Lung (tissue), 12 donors: ENCODE results near the gene NPEPL1. TPM values are rescaled to one million over a fixed set of nuclear protein-coding genes. Genes with fewer than 3 reads are reported as not detected.

Source experiments
- ATAC-seq: fragments of 200-7000 bp; cut with Tn5 transposase; one replicate; pipeline ENCODE4 v1.9.1; 2020; ENCODE audit warnings: moderate number of reproducible peaks; ENCODE audit not compliant: insufficient read depth, low FRiP score
- DNase-seq, 3 donors: peaks; one replicate each; pipeline ENCODE4 v3.0.0-alpha.2; 2013 to 2017
- H3K27ac ChIP-seq, 2 donors: one replicate each; pipeline ENCODE4 v1.5.1; 2013; ENCODE audit warnings: mild to moderate bottlenecking in 2 of 2, moderate library complexity in 2 of 2, control low read depth in 1 of 2, inconsistent platforms in 1 of 2, low read depth in 1 of 2, low read length in 1 of 2
- H3K27me3 ChIP-seq, 3 donors: one replicate each; pipeline ENCODE4 v1.5.1; 2013; ENCODE audit warnings: low read length in 2 of 3; ENCODE audit not compliant: control insufficient read depth in 3 of 3, insufficient read depth in 3 of 3
- H3K36me3 ChIP-seq, 4 donors: one replicate each; pipeline ENCODE4 v1.5.1; 2013; ENCODE audit warnings: low read length in 4 of 4, mild to moderate bottlenecking in 1 of 4, moderate library complexity in 1 of 4; ENCODE audit not compliant: control insufficient read depth in 4 of 4, insufficient read depth in 4 of 4
- H3K4me1 ChIP-seq, 5 donors: one replicate each; pipeline ENCODE4 v1.5.1; 2013; ENCODE audit warnings: low read length in 5 of 5, mild to moderate bottlenecking in 2 of 5, moderate library complexity in 1 of 5; ENCODE audit not compliant: control insufficient read depth in 5 of 5, insufficient read depth in 5 of 5
- H3K4me3 ChIP-seq: one replicate; pipeline ENCODE4 v1.5.1; 2013; ENCODE audit warnings: mild to moderate bottlenecking, control low read depth, moderate library complexity
- H3K9ac ChIP-seq, 2 donors: one replicate each; pipeline ENCODE4 v1.5.1; 2013; ENCODE audit warnings: low read length in 2 of 2, control low read depth in 1 of 2; ENCODE audit not compliant: insufficient read depth in 1 of 2
- H3K9me3 ChIP-seq, 4 donors: one replicate each; pipeline ENCODE4 v1.5.1; 2013; ENCODE audit warnings: low read length in 3 of 4, mild to moderate bottlenecking in 1 of 4, moderate library complexity in 1 of 4; ENCODE audit not compliant: control insufficient read depth in 4 of 4, insufficient read depth in 3 of 4
- WGBS, 2 donors: extraction: QIAGEN DNeasy Blood & Tissue Kit; methylation state at CpG; one replicate each; pipeline ENCODE4 v1.1.7; 2013; 5-methylcytosine and 5-hydroxymethylcytosine counted together
- polyA plus RNA-seq, 2 donors: library from polyadenylated mRNA; stranded (reverse); fragments of 200-250 nt; gene quantifications; one replicate each; pipeline ENCODE4 v1.2.1, GENCODE V29; 2013
- total RNA-seq, 2 donors: library from RNA; depleted of rRNA in 1 of 2; stranded (reverse); fragments of >200 nt in 1 of 2; gene quantifications; one replicate each; pipeline ENCODE4 v1.2.1, GENCODE V29; 2014 to 2021
- TF ChIP-seq, protein P1 (sequence below): IDR thresholded peaks from 2 replicates; pipeline ENCODE4 v1.5.1; 2012; ENCODE audit warnings: mild to moderate bottlenecking; ENCODE audit errors: control extremely low read depth, extremely low read depth
- donor health status: control.
- donor health status: control.
- donor health status: Bipolar disorder and iron deficiency.
- donor health status: healthy.
- donor health status: DM: yes; HTN: yes; CAD: no.

The NPEPL1 gene
- total and polyA plus RNA-seq, 4 donors: 24.3 to 46.2 (median 41.2) TPM

DNA sequence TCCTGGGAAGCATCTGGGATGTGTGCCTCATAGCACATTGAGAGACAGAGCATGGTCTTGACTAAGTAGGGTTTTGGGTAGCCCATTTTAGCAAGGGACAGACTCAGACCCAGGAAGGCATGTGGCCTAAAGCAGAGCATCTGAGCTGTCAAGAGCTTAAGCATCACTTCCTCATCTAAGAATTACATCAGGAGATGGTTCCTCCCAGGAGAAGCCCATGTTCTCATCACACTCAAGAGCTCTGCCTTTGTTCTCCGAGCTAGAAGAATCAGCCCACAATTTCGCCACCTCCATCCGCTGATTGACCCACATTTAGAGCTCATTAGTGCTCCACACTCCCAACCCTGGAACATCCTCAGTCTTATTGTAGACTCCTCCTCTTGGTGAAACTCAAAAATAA, 68.3 kb downstream of the NPEPL1 start:
- H3K9me3 ChIP-seq: peaks cover 0 to 4% (median 0%) of the 10 kb centered on the region in 4 donors
- ATAC-seq: no peak
- WGBS, 2 donors: 70 to 76% methylated on average over 3 of the region's 3 CpGs
- no peak overlapping the region for H3K27ac ChIP-seq
- TF ChIP-seq, protein P1, sequence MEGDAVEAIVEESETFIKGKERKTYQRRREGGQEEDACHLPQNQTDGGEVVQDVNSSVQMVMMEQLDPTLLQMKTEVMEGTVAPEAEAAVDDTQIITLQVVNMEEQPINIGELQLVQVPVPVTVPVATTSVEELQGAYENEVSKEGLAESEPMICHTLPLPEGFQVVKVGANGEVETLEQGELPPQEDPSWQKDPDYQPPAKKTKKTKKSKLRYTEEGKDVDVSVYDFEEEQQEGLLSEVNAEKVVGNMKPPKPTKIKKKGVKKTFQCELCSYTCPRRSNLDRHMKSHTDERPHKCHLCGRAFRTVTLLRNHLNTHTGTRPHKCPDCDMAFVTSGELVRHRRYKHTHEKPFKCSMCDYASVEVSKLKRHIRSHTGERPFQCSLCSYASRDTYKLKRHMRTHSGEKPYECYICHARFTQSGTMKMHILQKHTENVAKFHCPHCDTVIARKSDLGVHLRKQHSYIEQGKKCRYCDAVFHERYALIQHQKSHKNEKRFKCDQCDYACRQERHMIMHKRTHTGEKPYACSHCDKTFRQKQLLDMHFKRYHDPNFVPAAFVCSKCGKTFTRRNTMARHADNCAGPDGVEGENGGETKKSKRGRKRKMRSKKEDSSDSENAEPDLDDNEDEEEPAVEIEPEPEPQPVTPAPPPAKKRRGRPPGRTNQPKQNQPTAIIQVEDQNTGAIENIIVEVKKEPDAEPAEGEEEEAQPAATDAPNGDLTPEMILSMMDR: no peak
- no peak overlapping the region for H3K4me3 ChIP-seq
- H3K4me1 ChIP-seq: no peaks in the 10 kb centered on the region
- H3K9ac ChIP-seq: no peak overlapping the region
- no peaks in the 10 kb centered on the region for H3K36me3 ChIP-seq
- peaks cover 0 to 2% (median 0%) of the 10 kb centered on the region in 3 donors for H3K27me3 ChIP-seq
- DNase-seq: no peak

DNA sequence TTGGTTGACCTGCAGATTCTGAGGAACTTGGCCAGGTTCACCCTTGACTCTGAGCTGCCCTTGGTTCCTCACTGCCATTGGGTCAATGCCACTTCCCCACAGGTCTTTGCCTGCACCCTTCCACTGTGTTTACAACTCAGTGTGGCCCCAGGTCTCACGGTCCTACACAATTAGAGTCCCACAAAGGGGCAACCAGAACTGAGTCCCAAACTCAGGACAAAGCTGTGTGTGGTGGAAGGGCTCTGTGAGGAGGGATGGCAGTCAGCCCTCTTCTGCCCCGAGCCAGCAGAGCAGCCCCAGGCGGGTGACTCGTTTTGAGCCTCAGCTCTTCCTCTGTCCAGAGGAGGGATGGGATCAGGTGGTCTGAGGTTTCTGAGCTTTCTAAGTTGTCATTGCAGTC, 69.5 kb downstream of the NPEPL1 start:
- no peak overlapping the region for H3K9ac ChIP-seq
- no peaks in the 10 kb centered on the region for H3K4me1 ChIP-seq
- H3K36me3 ChIP-seq: no peaks in the 10 kb centered on the region
- 80 to 86% methylated on average over 4 of the region's 4 CpGs for WGBS, 2 donors
- ATAC-seq: no peak
- DNase-seq: no peak
- TF ChIP-seq, protein P1: no peak
- no peak overlapping the region for H3K27ac ChIP-seq
- no peak overlapping the region for H3K4me3 ChIP-seq
- peaks cover 0 to 4% (median 0%) of the 10 kb centered on the region in 4 donors for H3K9me3 ChIP-seq
- peaks cover 0 to 2% (median 0%) of the 10 kb centered on the region in 3 donors for H3K27me3 ChIP-seq

DNA sequence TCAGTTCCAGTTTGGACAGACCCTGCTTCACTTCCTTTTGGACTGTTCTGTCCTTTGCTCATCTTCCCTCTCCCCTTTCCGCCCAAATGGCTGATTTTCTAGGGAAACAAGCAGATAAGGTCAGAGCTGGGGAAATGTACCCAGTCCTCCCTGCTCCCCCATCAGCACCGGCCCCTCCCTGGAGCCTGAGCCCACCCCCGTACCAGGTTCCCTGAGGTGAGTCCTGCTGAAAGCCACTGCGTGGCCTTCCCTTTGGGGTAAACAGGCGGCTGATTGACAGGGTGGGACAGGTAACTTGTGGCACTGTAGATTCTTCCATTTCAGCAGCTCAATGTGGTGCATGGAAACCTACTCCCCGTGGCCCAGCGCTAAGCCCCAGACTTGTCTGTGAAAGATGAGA, 70.5 kb downstream of the NPEPL1 start:
- no peak overlapping the region for H3K27ac ChIP-seq
- H3K4me3 ChIP-seq: no peak overlapping the region
- H3K27me3 ChIP-seq: peaks cover 0 to 2% (median 0%) of the 10 kb centered on the region in 3 donors
- ATAC-seq: no peak
- 89 to 93% methylated on average over 7 of the region's 7 CpGs for WGBS, 2 donors
- no peak for DNase-seq
- H3K9ac ChIP-seq: no peak overlapping the region
- H3K4me1 ChIP-seq: no peaks in the 10 kb centered on the region
- peaks cover 0 to 4% (median 0%) of the 10 kb centered on the region in 4 donors for H3K9me3 ChIP-seq
- TF ChIP-seq, protein P1: no peak
- H3K36me3 ChIP-seq: no peaks in the 10 kb centered on the region

Other genes with a start within 250 kb of the NPEPL1 start
- gene APCDD1L, start 177.4 kb upstream of the NPEPL1 start, total RNA-seq: under 1 TPM; 0.52 to 0.74 TPM
- under 1 TPM; 0.02 to 0.10 TPM for gene APCDD1L, start 177.4 kb upstream of the NPEPL1 start, polyA plus RNA-seq
- 10 to 100 TPM; 51.9 to 85.2 TPM for gene STX16, start 41.5 kb upstream of the NPEPL1 start, total RNA-seq
- 10 to 100 TPM; 37.1 to 42.0 TPM for gene STX16, start 41.5 kb upstream of the NPEPL1 start, polyA plus RNA-seq
- gene GNAS-AS1, start 158.1 kb downstream of the NPEPL1 start, total RNA-seq: 1 to 10 TPM in 1 of 2 donors, under 1 TPM in 1; 0.80 to 1.9 TPM
- under 1 TPM; 0.07 to 0.69 TPM for gene GNAS-AS1, start 158.1 kb downstream of the NPEPL1 start, polyA plus RNA-seq
- 1,000 to 10,000 TPM in 1 of 2 donors, 100 to 1,000 TPM in 1; 763 to 1,010 TPM for gene GNAS, start 159.9 kb downstream of the NPEPL1 start, total RNA-seq
- gene GNAS, start 159.9 kb downstream of the NPEPL1 start, polyA plus RNA-seq: 1,000 to 10,000 TPM in 1 of 2 donors, 100 to 1,000 TPM in 1; 638 to 1,238 TPM